Mucosa of rectum (tissue), 2 donors: ENCODE results near the gene KLHDC3.

Experiments
- H3K27ac ChIP-seq, 2 donors: one replicate each; pipeline ENCODE4 v1.7.0; 2013; ENCODE audit warnings: inconsistent platforms in 2 of 2, low read depth in 2 of 2, low read length in 2 of 2
- H3K27me3 ChIP-seq, 2 donors: one replicate each; pipeline ENCODE4 v1.7.0; 2013; ENCODE audit warnings: low read length in 2 of 2; ENCODE audit not compliant: control insufficient read depth in 2 of 2, insufficient read depth in 2 of 2
- H3K36me3 ChIP-seq, 2 donors: one replicate each; pipeline ENCODE4 v1.7.0; 2013; ENCODE audit warnings: low read length in 2 of 2; ENCODE audit not compliant: control insufficient read depth in 2 of 2, insufficient read depth in 2 of 2
- H3K4me1 ChIP-seq, 2 donors: one replicate each; pipeline ENCODE4 v1.7.0; 2013; ENCODE audit warnings: low read length in 2 of 2, mild to moderate bottlenecking in 1 of 2; ENCODE audit not compliant: control insufficient read depth in 2 of 2, insufficient read depth in 2 of 2
- H3K4me3 ChIP-seq, 2 donors: one replicate each; pipeline ENCODE4 v1.7.0; 2013; ENCODE audit warnings: low read length in 2 of 2
- H3K9ac ChIP-seq, 2 donors: one replicate each; pipeline ENCODE4 v1.7.0; 2013; ENCODE audit warnings: low read length in 2 of 2, low read depth in 1 of 2, mild to moderate bottlenecking in 1 of 2
- H3K9me3 ChIP-seq, 2 donors: one replicate each; pipeline ENCODE4 v1.7.0; 2013; ENCODE audit warnings: low read length in 2 of 2; ENCODE audit not compliant: control insufficient read depth in 2 of 2
- donor health status: healthy.
- donor health status: Normal muscosa, but diverticular disease.

Gene KLHDC3

DNA sequence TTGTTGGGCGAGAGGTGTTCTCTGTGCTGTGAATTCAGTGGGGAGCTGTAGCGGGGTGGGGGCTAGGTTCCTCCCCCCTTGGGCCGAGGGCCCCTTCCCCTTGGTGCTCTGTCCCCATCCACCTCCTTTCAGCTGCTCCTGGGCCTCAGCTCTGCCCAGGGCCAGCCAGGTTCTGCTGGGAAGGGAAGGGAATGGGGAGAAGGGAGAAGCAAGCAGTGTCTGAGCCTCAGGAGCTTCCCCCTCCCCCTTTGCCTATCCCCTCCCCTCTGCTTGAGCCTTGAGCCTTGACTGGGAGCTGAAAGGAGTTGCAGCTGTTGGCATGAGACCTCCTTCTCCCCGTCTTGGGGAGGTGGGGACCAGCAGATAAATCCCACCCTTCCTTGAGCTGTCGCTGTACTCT lies 6.8 kb downstream of the KLHDC3 start:
- Histone ChIP-seq H3K9me3 (no peaks in the 10 kb centered on the region), H3K27ac (peak overlapping the region in 1 of 2 donors; percentile 72), H3K4me1 (peaks cover 15 to 18% of the 10 kb centered on the region in 2 donors), H3K27me3 (no peaks in the 10 kb centered on the region), H3K9ac (peak overlapping the region in 1 of 2 donors; percentile 28), H3K4me3 (peak overlapping the region; percentile 91 to 99), H3K36me3 (peaks cover 32 to 36% of the 10 kb centered on the region in 2 donors)

DNA sequence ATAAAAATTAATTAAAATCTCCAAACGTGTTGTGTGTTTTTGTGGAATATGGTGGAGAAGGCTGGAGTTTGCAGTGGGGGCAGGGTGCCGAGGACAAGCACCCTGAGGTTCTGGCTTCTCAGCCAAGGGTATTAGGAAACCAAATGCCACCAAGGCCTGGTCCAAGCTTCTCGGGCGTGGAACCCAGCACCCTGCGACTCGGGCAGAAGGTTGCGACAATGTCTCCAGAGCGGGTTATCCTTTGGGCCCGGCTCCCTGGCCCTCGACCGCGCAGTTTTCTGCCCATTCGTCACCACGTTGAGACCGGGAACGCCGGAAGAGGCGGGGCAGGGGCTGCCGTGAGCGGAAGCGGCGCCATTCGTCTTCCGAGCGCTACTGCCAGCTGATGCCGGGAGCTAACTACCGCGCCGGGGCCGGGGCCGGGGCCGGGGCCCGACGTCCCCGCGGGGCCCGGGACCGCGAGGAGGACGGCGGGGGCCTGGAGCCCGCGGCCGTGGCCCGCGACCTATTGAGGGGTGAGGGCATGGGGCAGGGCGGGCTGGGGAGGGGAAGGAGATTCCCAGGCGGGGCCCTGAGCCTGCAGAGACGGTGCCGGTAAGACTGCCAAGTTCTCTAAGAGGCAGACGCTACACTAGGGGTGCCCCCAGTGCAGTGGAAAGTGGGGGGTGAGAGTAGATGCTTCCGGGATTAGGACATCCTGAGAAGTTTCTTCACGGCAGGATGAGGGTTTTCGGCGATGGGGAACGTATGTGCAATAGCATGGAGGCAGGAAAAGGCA lies 7.4 kb downstream of the KLHDC3 start, which contains the start of gene RRP36:
Gene RRP36 (plus strand): TSS at position 354 of the 778 bp plus-strand sequence. CDS start 32 bp downstream, at position 386.
- Histone ChIP-seq H3K4me1 (peaks cover 12 to 13% of the 10 kb centered on the region in 2 donors), H3K27ac (peak within 1 kb of the TSS; percentile 54 to 72), H3K27me3 (no peaks in the 10 kb centered on the region), H3K9ac (peak within 1 kb of the TSS; percentile 73 to 84), H3K4me3 (peak within 1 kb of the TSS; percentile 91 to 99), H3K9me3 (no peaks in the 10 kb centered on the region), H3K36me3 (peaks cover 37 to 41% of the 10 kb centered on the region in 2 donors)

DNA sequence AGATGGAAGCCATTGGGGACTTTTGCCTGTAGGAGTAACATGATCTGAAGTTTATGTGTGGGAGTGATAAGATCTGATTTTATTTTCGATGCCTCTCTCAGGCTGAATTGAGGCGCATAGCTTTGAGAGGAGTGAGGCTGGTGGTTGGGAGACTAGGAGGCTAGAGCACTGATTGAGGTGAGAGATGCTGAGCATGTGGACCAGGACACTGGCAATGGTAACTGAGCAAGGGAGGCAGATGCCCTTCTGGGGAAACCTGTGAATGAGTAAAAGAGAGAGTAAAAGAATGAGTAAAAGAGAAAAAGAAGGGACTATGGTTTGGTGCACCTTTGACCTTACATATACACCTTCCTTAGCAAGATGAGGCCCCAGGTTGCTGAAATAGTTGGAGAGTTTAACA lies 10.4 kb downstream of the KLHDC3 start:
- Histone ChIP-seq H3K9me3 (no peaks in the 10 kb centered on the region), H3K9ac (no peak overlapping the region), H3K4me3 (no peak overlapping the region), H3K4me1 (peaks cover 4 to 10% of the 10 kb centered on the region in 2 donors), H3K36me3 (peaks cover 43 to 44% of the 10 kb centered on the region in 2 donors), H3K27me3 (no peaks in the 10 kb centered on the region), H3K27ac (no peak overlapping the region)

DNA sequence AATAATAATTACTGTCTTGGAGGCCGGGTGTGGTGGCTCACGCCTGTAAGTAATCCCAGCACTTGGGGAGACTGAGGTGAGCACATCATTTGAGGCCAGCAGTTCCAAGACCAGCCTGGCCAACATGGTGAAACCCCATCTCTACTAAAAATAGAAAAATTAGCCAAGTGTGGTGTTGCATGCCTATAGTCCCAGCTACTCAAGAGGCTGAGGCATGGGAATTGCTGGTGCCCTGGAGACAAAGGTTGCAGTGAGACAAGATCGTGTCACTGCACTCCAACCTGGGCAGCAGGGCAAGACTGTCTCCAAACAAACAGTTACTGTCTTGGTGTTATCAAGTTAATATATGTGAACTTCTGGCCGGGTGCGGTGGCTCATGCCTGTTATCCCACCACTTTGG lies 12.3 kb downstream of the KLHDC3 start:
- no peak overlapping the region for H3K4me3 ChIP-seq
- H3K9ac ChIP-seq, result no peak overlapping the region
- no peaks in the 10 kb centered on the region for H3K9me3 ChIP-seq
- peaks cover 48 to 51% of the 10 kb centered on the region in 2 donors for H3K36me3 ChIP-seq
- no peak overlapping the region for H3K27ac ChIP-seq
- no peaks in the 10 kb centered on the region for H3K27me3 ChIP-seq
- peaks cover 0 to 4% of the 10 kb centered on the region in 2 donors for H3K4me1 ChIP-seq

DNA sequence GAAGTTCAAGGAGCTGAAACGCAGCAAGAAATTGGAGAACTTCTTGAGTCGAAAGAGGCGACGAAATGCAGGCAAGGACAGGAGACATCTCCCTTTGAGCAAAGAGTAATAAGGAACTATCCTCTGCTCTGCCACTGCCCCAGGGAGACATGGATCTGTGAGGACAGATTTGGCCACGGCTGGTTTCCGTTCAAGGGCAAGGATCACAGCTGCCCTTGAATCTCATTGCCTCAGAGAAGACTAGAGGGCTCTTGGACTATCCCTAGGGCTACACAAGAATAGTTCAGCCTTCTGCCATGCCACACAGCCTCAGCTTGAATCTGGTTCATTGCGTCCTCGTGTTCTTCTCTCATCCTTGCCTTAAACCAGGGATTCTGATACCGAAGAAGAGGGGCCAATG lies 15.1 kb downstream of the KLHDC3 start:
- Histone ChIP-seq H3K4me3 (no peak overlapping the region), H3K27me3 (no peaks in the 10 kb centered on the region), H3K9me3 (no peaks in the 10 kb centered on the region), H3K4me1 (no peaks in the 10 kb centered on the region), H3K27ac (no peak overlapping the region), H3K36me3 (peaks cover 56 to 63% of the 10 kb centered on the region in 2 donors), H3K9ac (no peak overlapping the region)

DNA sequence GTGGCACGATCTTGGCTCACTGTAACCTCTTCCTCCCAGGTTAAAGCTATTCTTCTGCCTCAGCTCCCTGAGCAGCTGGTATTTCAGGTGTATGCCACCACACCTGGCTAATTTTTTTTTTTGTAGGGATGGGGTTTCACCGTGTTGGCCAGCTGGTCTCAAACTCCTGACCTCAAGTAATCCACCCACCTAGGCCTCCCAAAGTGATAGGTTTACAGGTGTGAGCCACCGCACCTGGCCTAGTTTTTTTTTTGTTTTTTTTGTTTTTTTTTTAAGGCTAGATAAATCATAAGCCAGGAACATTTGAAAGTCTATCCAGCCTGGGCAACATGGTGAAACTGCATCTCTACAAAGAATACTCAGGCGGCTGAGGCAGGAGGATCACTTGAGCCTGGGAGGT lies 18.3 kb downstream of the KLHDC3 start:
- Histone ChIP-seq H3K4me3 (no peak overlapping the region), H3K9ac (no peak overlapping the region), H3K27ac (no peak overlapping the region), H3K36me3 (peaks cover 51 to 57% of the 10 kb centered on the region in 2 donors), H3K27me3 (no peaks in the 10 kb centered on the region), H3K9me3 (no peaks in the 10 kb centered on the region), H3K4me1 (no peaks in the 10 kb centered on the region)

DNA sequence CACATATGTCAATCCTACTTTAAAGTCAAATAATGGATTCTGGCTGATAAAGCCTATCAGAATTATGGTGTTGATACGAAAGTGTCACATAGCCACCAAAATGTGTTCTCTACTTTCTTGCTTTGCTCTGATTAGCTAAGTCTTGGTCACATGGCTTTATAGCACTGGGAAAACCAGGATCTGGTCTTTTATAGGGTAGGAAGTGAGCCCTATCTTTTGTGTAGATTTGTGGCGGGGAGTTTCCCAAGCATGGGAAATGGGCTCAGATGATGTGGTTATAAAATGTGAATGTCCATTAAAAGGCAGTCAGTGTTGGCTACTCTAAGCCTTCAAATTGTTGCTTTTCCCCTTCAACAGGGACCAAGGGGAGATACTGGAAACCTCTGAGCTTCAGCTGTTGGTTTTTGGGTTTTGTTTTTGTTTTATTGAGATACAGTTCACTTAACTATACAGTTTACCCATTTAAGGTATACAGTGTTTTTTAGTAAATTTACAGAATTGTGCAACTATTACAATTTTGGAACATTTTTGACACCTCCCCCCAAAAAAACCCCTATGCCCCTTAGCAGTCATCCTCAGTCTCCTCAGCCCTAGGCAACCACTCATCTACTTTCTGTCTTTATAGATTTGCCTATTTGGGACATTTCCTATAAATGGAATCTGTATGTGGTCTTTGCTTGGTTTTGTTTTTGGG lies 19.6 kb downstream of the KLHDC3 start:
- no peaks in the 10 kb centered on the region for H3K27me3 ChIP-seq
- no peaks in the 10 kb centered on the region for H3K9me3 ChIP-seq
- peaks cover 49 to 59% of the 10 kb centered on the region in 2 donors for H3K36me3 ChIP-seq
- no peaks in the 10 kb centered on the region for H3K4me1 ChIP-seq
- H3K9ac ChIP-seq, result no peak overlapping the region
- H3K4me3 ChIP-seq, result no peak overlapping the region
- H3K27ac ChIP-seq, result no peak overlapping the region

DNA sequence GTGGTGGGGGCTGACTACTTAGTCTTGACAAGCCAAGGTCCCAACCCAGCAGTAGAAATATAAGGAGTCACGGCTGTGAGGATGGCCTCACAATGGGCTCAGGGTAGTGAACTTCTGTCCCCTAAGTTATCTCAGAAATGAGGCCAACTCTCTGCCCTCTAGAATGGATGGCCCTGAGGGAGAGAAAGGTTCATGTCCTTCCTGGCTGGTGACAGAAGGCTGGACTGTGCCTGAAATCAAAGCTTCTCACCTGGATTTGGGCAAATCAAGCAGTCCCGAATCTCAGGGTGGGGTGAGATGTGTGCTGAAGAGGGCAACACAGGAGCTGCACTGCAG lies 20.1 kb downstream of the KLHDC3 start:
- Histone ChIP-seq H3K27me3 (no peaks in the 10 kb centered on the region), H3K9ac (no peak overlapping the region), H3K36me3 (peaks cover 49 to 57% of the 10 kb centered on the region in 2 donors)

DNA sequence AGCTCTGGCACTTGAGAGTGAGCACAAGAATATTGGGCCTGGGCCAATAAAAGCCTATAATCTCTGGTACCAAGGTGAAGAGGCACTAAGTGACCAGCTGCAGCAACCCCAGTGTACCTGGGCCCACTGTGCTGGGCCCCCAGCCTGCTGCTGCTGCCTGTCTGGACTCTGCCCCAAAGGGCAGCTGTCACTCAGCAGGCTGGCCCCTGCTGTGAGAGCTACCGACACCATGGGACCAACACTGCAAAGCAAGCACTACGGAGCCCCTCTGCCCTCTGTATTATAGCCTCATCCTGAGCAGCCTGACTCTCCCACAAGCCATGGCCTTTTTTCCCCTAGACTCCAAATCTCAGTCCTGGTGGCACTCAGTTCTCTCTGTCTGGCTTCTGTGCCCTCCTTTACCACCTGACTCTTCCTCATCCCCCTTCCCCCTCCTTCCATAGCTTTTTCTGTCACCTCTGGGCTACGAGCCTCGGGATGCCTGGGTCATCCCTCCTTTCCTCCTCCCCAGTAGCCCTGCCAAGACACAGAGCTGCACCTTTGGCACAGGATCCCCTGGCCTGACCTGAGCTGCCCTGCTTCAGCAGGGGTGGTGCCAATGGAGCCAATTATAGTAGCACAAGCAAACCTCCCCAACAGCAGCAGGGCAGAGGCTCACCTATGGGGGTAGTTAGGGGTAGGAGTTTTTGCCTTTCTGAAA lies 21.6 kb downstream of the KLHDC3 start:
- H3K4me3 ChIP-seq, result no peak overlapping the region
- peaks cover 41 to 53% of the 10 kb centered on the region in 2 donors for H3K36me3 ChIP-seq
- H3K27ac ChIP-seq, result no peak overlapping the region
- H3K4me1 ChIP-seq, result no peaks in the 10 kb centered on the region
- no peaks in the 10 kb centered on the region for H3K9me3 ChIP-seq
- no peak overlapping the region for H3K9ac ChIP-seq
- no peaks in the 10 kb centered on the region for H3K27me3 ChIP-seq

More for the DNA sequence above, 20.1 kb downstream of the KLHDC3 start:
- Histone ChIP-seq H3K27ac (no peak overlapping the region), H3K9me3 (no peaks in the 10 kb centered on the region), H3K4me1 (no peaks in the 10 kb centered on the region), H3K4me3 (no peak overlapping the region)

DNA sequence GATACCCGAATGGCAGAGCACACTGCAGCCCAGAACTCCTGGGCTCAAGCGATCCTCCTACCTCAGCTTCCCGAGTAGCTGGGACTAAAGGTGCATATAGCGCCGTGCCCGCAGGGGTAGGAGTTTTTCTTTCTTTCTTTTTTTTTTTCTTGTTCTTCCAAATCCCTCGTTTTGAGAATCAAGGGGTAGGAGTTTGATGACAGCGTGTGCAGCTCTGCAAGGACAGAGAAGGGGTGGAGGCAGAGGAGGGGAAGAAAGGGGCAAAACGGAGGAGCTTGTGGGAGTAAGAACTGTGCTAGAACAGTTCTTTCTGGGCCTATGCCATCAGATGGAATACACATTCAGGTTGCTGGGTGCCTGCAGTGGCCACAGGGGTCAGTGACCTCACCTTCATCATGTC lies 22.7 kb downstream of the KLHDC3 start:
- H3K9ac ChIP-seq, result no peak overlapping the region
- peaks cover 47 to 56% of the 10 kb centered on the region in 2 donors for H3K36me3 ChIP-seq
- no peaks in the 10 kb centered on the region for H3K27me3 ChIP-seq
- no peak overlapping the region for H3K27ac ChIP-seq
- H3K9me3 ChIP-seq, result no peaks in the 10 kb centered on the region
- H3K4me3 ChIP-seq, result no peak overlapping the region
- H3K4me1 ChIP-seq, result no peaks in the 10 kb centered on the region
